WTC11 (cell line): ENCODE results near the gene OGFOD2.

Source experiments
- CREB1 ChIP-seq: sonication (generic); formaldehyde crosslinking; IDR thresholded peaks from 2 replicates; pipeline ENCODE4 v1.8.0; 2023; ENCODE audit warnings: mild to moderate bottlenecking, missing genetic modification reagents
- MYBL2 ChIP-seq: sonication (generic); formaldehyde crosslinking; IDR thresholded peaks from 2 replicates; pipeline ENCODE4 v1.8.1; 2023; ENCODE audit warnings: mild to moderate bottlenecking, moderate library complexity, missing genetic modification reagents
- NR2C2 ChIP-seq: sonication (generic); formaldehyde crosslinking; IDR thresholded peaks from 2 replicates; pipeline ENCODE4 v1.8.0; 2022; ENCODE audit warnings: mild to moderate bottlenecking, missing genetic modification reagents
- ZBTB21 ChIP-seq: sonication (generic); formaldehyde crosslinking; IDR thresholded peaks from 2 replicates; pipeline ENCODE4 v1.8.1; 2023; ENCODE audit warnings: mild to moderate bottlenecking, missing genetic modification reagents, borderline replicate concordance
- TF ChIP-seq, protein P1 (sequence below): sonication (generic); formaldehyde crosslinking; conservative IDR thresholded peaks from 2 replicates; pipeline ENCODE4 v1.8.1; 2023; ENCODE audit warnings: mild to moderate bottlenecking, low read depth, missing genetic modification reagents, moderate library complexity
- TF ChIP-seq, protein P2 (sequence below): sonication (generic); formaldehyde crosslinking; IDR thresholded peaks from 2 replicates; pipeline ENCODE4 v1.8.1; 2023; ENCODE audit warnings: mild to moderate bottlenecking, missing genetic modification reagents, moderate library complexity
- TF ChIP-seq, protein P3 (sequence below): fragments of 200-600 bp; IDR thresholded peaks from 2 replicates; pipeline ENCODE4 v1.8.0; 2022; ENCODE audit warnings: antibody characterized with exemption
- TF ChIP-seq, protein P4 (sequence below): sonication (generic); formaldehyde crosslinking; IDR thresholded peaks from 2 replicates; pipeline ENCODE4 v1.8.1; 2022; ENCODE audit warnings: low read depth, mild to moderate bottlenecking, moderate library complexity, missing genetic modification reagents, borderline replicate concordance
- TF ChIP-seq, protein P5 (sequence below): sonication (generic); formaldehyde crosslinking; IDR thresholded peaks from 2 replicates; pipeline ENCODE4 v1.8.1; 2022; ENCODE audit warnings: low read depth, missing genetic modification reagents, borderline replicate concordance
- TF ChIP-seq, protein P6 (sequence below): sonication (generic); formaldehyde crosslinking; IDR thresholded peaks from 2 replicates; pipeline ENCODE4 v1.8.1; 2023; ENCODE audit warnings: mild to moderate bottlenecking, missing genetic modification reagents, borderline replicate concordance

DNA sequence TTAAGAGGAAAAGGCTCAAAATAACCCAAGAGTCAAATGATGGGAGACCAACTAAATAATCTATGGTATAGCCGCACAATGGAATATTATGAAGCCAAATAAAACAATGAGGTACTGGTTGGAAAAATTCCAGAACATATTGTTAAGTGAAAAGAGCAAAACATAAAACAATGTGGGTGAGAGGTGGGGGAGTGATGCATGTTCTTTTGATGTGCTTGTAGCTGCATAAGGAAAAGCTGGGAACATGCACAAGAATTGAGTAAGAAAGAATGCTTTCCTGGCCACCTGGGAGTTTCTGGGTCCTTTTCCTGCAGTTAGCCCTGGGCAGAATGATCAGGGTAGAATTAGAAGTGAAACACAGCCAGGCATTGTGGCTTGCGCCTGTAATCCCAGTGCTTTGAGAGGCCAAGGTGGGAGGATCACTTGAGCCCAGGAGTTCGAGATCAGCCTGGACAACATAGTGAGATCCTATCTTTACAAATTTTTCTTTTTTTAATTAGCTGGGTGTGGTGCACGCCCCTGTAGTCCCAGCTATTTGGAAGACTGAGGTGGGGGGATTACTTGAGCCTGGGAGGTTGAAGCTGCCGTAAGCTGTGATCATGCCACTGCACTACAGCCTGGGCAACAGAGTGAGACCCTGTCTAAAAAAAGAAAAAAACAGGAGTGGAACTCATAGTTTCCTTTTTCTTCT lies 16.7 kb upstream of the OGFOD2 start:
- TF ChIP-seq, protein P1, sequence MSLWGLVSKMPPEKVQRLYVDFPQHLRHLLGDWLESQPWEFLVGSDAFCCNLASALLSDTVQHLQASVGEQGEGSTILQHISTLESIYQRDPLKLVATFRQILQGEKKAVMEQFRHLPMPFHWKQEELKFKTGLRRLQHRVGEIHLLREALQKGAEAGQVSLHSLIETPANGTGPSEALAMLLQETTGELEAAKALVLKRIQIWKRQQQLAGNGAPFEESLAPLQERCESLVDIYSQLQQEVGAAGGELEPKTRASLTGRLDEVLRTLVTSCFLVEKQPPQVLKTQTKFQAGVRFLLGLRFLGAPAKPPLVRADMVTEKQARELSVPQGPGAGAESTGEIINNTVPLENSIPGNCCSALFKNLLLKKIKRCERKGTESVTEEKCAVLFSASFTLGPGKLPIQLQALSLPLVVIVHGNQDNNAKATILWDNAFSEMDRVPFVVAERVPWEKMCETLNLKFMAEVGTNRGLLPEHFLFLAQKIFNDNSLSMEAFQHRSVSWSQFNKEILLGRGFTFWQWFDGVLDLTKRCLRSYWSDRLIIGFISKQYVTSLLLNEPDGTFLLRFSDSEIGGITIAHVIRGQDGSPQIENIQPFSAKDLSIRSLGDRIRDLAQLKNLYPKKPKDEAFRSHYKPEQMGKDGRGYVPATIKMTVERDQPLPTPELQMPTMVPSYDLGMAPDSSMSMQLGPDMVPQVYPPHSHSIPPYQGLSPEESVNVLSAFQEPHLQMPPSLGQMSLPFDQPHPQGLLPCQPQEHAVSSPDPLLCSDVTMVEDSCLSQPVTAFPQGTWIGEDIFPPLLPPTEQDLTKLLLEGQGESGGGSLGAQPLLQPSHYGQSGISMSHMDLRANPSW (CRISPR knock-in tag): no peak
- TF ChIP-seq, protein P2, sequence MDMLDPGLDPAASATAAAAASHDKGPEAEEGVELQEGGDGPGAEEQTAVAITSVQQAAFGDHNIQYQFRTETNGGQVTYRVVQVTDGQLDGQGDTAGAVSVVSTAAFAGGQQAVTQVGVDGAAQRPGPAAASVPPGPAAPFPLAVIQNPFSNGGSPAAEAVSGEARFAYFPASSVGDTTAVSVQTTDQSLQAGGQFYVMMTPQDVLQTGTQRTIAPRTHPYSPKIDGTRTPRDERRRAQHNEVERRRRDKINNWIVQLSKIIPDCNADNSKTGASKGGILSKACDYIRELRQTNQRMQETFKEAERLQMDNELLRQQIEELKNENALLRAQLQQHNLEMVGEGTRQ (CRISPR knock-in tag): no peak
- TF ChIP-seq CREB1 (CRISPR knock-in tag) (no peak), NR2C2 (CRISPR knock-in tag) (no peak), ZBTB21 (CRISPR knock-in tag) (no peak), MYBL2 (CRISPR knock-in tag) (no peak)
- TF ChIP-seq, protein P3, sequence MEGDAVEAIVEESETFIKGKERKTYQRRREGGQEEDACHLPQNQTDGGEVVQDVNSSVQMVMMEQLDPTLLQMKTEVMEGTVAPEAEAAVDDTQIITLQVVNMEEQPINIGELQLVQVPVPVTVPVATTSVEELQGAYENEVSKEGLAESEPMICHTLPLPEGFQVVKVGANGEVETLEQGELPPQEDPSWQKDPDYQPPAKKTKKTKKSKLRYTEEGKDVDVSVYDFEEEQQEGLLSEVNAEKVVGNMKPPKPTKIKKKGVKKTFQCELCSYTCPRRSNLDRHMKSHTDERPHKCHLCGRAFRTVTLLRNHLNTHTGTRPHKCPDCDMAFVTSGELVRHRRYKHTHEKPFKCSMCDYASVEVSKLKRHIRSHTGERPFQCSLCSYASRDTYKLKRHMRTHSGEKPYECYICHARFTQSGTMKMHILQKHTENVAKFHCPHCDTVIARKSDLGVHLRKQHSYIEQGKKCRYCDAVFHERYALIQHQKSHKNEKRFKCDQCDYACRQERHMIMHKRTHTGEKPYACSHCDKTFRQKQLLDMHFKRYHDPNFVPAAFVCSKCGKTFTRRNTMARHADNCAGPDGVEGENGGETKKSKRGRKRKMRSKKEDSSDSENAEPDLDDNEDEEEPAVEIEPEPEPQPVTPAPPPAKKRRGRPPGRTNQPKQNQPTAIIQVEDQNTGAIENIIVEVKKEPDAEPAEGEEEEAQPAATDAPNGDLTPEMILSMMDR: no peak
- TF ChIP-seq, protein P4, sequence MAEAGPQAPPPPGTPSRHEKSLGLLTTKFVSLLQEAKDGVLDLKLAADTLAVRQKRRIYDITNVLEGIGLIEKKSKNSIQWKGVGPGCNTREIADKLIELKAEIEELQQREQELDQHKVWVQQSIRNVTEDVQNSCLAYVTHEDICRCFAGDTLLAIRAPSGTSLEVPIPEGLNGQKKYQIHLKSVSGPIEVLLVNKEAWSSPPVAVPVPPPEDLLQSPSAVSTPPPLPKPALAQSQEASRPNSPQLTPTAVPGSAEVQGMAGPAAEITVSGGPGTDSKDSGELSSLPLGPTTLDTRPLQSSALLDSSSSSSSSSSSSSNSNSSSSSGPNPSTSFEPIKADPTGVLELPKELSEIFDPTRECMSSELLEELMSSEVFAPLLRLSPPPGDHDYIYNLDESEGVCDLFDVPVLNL: no peak
- TF ChIP-seq, protein P5, sequence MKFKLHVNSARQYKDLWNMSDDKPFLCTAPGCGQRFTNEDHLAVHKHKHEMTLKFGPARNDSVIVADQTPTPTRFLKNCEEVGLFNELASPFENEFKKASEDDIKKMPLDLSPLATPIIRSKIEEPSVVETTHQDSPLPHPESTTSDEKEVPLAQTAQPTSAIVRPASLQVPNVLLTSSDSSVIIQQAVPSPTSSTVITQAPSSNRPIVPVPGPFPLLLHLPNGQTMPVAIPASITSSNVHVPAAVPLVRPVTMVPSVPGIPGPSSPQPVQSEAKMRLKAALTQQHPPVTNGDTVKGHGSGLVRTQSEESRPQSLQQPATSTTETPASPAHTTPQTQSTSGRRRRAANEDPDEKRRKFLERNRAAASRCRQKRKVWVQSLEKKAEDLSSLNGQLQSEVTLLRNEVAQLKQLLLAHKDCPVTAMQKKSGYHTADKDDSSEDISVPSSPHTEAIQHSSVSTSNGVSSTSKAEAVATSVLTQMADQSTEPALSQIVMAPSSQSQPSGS (CRISPR knock-in tag): no peak
- TF ChIP-seq, protein P6, sequence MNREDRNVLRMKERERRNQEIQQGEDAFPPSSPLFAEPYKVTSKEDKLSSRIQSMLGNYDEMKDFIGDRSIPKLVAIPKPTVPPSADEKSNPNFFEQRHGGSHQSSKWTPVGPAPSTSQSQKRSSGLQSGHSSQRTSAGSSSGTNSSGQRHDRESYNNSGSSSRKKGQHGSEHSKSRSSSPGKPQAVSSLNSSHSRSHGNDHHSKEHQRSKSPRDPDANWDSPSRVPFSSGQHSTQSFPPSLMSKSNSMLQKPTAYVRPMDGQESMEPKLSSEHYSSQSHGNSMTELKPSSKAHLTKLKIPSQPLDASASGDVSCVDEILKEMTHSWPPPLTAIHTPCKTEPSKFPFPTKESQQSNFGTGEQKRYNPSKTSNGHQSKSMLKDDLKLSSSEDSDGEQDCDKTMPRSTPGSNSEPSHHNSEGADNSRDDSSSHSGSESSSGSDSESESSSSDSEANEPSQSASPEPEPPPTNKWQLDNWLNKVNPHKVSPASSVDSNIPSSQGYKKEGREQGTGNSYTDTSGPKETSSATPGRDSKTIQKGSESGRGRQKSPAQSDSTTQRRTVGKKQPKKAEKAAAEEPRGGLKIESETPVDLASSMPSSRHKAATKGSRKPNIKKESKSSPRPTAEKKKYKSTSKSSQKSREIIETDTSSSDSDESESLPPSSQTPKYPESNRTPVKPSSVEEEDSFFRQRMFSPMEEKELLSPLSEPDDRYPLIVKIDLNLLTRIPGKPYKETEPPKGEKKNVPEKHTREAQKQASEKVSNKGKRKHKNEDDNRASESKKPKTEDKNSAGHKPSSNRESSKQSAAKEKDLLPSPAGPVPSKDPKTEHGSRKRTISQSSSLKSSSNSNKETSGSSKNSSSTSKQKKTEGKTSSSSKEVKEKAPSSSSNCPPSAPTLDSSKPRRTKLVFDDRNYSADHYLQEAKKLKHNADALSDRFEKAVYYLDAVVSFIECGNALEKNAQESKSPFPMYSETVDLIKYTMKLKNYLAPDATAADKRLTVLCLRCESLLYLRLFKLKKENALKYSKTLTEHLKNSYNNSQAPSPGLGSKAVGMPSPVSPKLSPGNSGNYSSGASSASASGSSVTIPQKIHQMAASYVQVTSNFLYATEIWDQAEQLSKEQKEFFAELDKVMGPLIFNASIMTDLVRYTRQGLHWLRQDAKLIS (CRISPR knock-in tag): no peak
